LoVo (cell line): ENCODE results near the gene TMPRSS6.
A peak's percentile ranks its signal among the peaks of the same experiment; 100 is the strongest.

ENCODE experiments used
- DNase-seq: peaks from one replicate; pipeline ENCODE4 v3.0.0-alpha.2; 2016; ENCODE audit warnings: low spot score

The TMPRSS6 gene

GRCh38 chr22:37064553-37064952, 45.0 kb downstream of the TMPRSS6 start:
- DNase-seq: no peak

- DNase-seq: no peak
Observed at GRCh38 chr22:37063431-37064420, 45.8 kb downstream of the TMPRSS6 start.

GRCh38 chr22:37062702-37063381, 46.7 kb downstream of the TMPRSS6 start:
- no peak for DNase-seq

- no peak for DNase-seq
Observed at GRCh38 chr22:37062376-37062675, 47.2 kb downstream of the TMPRSS6 start.

- DNase-seq: no peak
Observed at GRCh38 chr22:37061611-37062375, 47.7 kb downstream of the TMPRSS6 start.

GRCh38 chr22:37060801-37061610, 48.5 kb downstream of the TMPRSS6 start:
- DNase-seq: no peak

GRCh38 chr22:37059876-37060449, 49.5 kb downstream of the TMPRSS6 start:
- no peak for DNase-seq

- DNase-seq: no peak
Observed at GRCh38 chr22:37058917-37059701, 50.4 kb downstream of the TMPRSS6 start.

GRCh38 chr22:37057796-37058510, 51.6 kb downstream of the TMPRSS6 start:
- DNase-seq: no peak

GRCh38 chr22:37057226-37057625, 52.3 kb downstream of the TMPRSS6 start:
- DNase-seq: no peak

GRCh38 chr22:37056246-37056645, 53.3 kb downstream of the TMPRSS6 start:
- DNase-seq: no peak

GRCh38 chr22:37054600-37055365, 54.7 kb downstream of the TMPRSS6 start:
- DNase-seq: no peak

GRCh38 chr22:37054056-37054395, 55.5 kb downstream of the TMPRSS6 start:
- no peak for DNase-seq

- no peak for DNase-seq
Observed at GRCh38 chr22:37053310-37054055, 56.0 kb downstream of the TMPRSS6 start.

GRCh38 chr22:37052386-37053309, 56.9 kb downstream of the TMPRSS6 start:
- no peak for DNase-seq

- peak; percentile 69 for DNase-seq
Observed at GRCh38 chr22:37051391-37052385, 57.8 kb downstream of the TMPRSS6 start, which contains the start of gene KCTD17. Gene KCTD17 (plus strand): TSS chr22:37051742. CDS start chr22:37051761, 19 bp downstream.
